Hematopoietic multipotent progenitor cell treated with erythropoietin and hydrocortisone succinate and interleukin-3 and kit ligand, for 17 days (in vitro differentiated cells): Measurements from ENCODE around the gene SNX27.
"Not testable (repeated sequence)": the region's sequence is repeated elsewhere in the genome, so short reads cannot be mapped to it uniquely, and the experiment has no call there.

Experiments used
- DNase-seq: peaks from one replicate; pipeline ENCODE4 v3.0.0-alpha.2; 2015; ENCODE audit warnings: low spot score

Gene SNX27

GRCh38 chr1:151611832-151612500 is at the start of gene SNX27:
Gene SNX27, plus strand, starts transcription at chr1:151612050. Its CDS starts 152 bp downstream, at chr1:151612202.
- DNase-seq = peak; percentile 91

- DNase-seq = no peak
Measured at GRCh38 chr1:151562661-151563060, 49.2 kb upstream of the SNX27 start.

- no peak for DNase-seq
Measured at GRCh38 chr1:151563376-151563775, 48.5 kb upstream of the SNX27 start.

- no peak for DNase-seq
Measured at GRCh38 chr1:151565502-151566189, 46.2 kb upstream of the SNX27 start.

- DNase-seq = peak; percentile 64
Measured at GRCh38 chr1:151568626-151569088, 43.2 kb upstream of the SNX27 start.

GRCh38 chr1:151570819-151571218 is 41.0 kb upstream of the SNX27 start:
- DNase-seq = no peak

- DNase-seq = peak; percentile 91
Measured at GRCh38 chr1:151574575-151575529, 37.0 kb upstream of the SNX27 start.

- DNase-seq = no peak
Measured at GRCh38 chr1:151577173-151577572, 34.7 kb upstream of the SNX27 start.

GRCh38 chr1:151578941-151579340 is 32.9 kb upstream of the SNX27 start:
- DNase-seq = no peak

GRCh38 chr1:151579436-151580225 is 32.2 kb upstream of the SNX27 start:
- DNase-seq = no peak

- no peak for DNase-seq
Measured at GRCh38 chr1:151581451-151581850, 30.4 kb upstream of the SNX27 start.

- DNase-seq = no peak
Measured at GRCh38 chr1:151581921-151582320, 29.9 kb upstream of the SNX27 start.

- DNase-seq = no peak
Measured at GRCh38 chr1:151583796-151584195, 28.1 kb upstream of the SNX27 start.

- DNase-seq = peak; percentile 72
Measured at GRCh38 chr1:151584278-151584677, 27.6 kb upstream of the SNX27 start.

GRCh38 chr1:151584780-151585179 is 27.1 kb upstream of the SNX27 start:
- no peak for DNase-seq

GRCh38 chr1:151585622-151586021 is 26.2 kb upstream of the SNX27 start:
- DNase-seq = no peak

GRCh38 chr1:151590961-151591360 is 20.9 kb upstream of the SNX27 start:
- no peak for DNase-seq

GRCh38 chr1:151593730-151594129 is 18.1 kb upstream of the SNX27 start:
- no peak for DNase-seq

- DNase-seq = peak; percentile 87
Measured at GRCh38 chr1:151594143-151594625, 17.7 kb upstream of the SNX27 start.

- peak; percentile 64 for DNase-seq
Measured at GRCh38 chr1:151596166-151596953, 15.5 kb upstream of the SNX27 start.

- DNase-seq = not testable (repeated sequence)
Measured at GRCh38 chr1:151602550-151602949, 9.3 kb upstream of the SNX27 start.
